HL-60/S4 treated with phorbol 12-myristate 13-acetate at 8.2 ng/mL for 4 days and 3 days (cell line): ENCODE measurements around the gene MCFD2.

Experiments
- in situ Hi-C: fragments of 300-500 bp; cut with MboI; formaldehyde crosslinking; loops from 2 replicates; pipeline ENCODE4 v1.15.0; 2022; ENCODE audit warnings: low sequenced_read_pairs

Gene MCFD2

GRCh38 chr2:46939626-46940359 is 24.2 kb upstream of the MCFD2 start:
- in situ Hi-C loops, result no loop called here

DNA sequence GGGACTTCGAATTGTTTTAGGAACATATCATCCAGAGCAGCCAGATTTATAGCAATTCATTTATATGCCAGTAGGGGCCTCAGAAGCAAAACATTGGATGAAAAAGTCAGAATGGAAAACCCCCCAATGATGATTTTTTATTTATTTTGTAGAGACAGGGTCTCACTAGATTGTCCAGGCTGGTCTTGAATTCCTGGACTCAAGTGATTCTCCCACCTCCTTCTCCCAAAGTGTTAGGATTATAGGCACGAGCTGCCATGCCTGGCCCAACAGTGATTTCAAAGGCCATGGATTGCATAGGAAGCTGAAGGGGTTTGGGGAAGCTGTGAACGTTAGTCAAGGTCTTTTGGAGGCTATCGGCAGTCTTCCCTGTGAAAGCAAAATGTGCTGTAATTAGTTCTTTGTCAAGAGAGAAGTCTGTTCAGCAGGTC is 21.9 kb upstream of the MCFD2 start:
- in situ Hi-C loops, result no loop called here

DNA sequence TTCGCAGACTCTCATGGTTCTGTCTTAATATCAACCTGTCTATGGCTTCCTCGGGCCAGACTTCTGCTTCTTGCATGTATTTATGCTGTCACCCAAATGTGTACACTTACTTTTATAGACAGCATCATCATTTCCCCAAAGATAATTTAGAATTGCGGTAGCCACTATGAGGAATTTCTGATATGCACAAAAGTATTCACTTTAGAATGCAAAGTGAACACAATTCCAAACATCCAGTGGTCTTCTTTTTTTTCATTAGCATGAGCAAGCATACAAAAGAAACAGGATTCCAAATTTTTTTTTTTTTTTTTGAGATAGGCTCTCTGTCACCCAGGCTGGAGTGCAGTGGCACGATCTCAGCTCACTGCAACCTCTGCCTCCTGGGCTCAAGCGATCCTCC is 21.0 kb upstream of the MCFD2 start:
- in situ Hi-C loops, result no loop called here

DNA sequence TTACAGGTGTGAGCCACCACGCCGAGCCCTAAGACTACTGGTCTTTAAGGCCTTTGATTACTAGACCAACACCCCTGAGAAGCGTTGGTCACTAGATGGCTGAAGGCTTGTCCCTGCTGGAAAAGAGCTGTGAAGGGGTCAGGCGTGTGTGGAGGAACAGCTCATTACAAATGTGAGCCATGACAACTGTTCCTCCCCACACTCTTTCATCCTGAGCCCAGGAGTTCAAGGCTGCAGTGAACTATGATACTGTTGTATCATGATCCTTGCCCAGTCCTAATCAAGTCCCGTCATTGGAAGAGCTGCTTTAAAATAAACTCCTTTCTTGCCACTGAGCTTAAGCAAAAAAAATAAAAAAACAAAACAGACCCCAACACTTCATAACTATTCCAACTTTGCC is 19.5 kb upstream of the MCFD2 start:
- in situ Hi-C loops, result no loop called here

DNA sequence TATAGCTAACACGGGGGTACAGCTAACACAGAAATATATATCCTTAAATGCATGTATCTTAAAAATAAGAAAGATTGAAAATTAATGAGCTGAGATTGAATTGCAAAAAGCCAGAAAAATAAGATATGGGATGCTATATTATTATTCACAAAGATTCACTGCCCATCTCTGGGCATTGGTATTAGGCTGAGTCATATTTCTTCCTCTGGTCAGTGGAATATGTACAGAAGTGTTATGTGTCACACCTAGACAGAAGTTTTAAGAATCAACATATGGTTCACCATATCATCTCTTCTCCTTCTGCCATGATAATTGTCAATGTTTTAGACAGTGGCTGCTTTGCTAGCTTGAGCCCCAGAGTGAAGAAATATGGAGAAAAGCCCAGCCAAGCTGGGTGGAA is 14.0 kb upstream of the MCFD2 start:
- in situ Hi-C loops, result no loop called here

DNA sequence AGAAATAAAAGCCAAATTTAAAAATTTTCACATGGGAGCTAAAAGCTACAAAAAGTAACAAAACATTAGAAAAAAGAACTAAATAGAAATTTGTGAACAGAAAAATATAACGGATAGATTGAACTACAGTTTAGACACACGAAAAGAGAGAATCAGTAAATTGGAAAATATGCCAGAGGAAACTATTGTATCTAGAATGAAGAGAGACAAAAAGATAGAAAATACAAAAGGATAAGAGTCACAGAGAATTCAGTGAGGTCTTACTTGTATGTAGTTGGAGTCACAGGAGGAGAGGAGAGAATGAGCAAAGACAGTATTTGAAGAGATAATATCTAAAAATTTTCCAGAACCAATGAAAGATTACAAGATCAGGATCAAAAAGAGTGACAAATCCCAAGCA is 11.3 kb upstream of the MCFD2 start:
- in situ Hi-C loops, result no loop called here

DNA sequence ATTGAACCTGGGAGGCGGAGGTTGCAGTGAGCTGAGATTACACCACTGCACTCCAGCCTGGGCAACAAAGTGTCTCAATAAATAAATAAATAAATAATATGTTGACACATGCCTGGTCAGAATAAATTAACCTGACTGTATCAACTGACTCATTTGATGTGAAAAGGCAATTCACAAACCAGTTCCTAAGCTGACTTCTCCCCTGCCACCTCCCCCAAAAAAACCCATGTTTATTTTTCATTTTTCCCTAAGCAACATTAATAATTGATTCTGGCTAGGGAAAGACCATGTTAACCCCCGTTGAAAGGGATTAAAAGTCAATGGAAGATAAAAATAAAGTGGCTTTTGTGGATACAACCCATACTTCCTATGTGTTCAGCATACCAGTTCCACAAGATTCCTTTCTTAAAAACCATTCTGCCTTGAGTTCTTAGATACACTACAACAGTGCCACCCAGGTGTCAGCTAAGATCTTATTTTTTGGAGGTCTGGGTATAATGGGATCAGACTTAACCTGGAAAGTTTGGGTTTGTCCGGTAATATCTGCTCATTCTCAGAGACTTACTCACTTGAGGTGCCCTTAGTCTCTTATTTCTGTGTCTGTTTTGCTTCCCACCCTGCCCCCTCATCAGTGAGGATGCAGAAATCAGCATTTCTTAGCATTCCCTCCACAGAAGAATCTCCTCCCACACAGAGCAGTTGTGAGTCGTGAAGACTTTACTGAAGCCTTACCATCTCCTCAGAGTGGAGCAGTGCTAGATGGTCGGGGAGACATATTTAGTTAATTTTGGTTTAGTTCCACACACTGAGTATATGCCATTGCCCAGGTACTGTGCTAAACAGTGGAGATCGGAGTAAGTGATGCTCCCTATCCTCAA is 10.1 kb upstream of the MCFD2 start:
- in situ Hi-C loops, result no loop called here

DNA sequence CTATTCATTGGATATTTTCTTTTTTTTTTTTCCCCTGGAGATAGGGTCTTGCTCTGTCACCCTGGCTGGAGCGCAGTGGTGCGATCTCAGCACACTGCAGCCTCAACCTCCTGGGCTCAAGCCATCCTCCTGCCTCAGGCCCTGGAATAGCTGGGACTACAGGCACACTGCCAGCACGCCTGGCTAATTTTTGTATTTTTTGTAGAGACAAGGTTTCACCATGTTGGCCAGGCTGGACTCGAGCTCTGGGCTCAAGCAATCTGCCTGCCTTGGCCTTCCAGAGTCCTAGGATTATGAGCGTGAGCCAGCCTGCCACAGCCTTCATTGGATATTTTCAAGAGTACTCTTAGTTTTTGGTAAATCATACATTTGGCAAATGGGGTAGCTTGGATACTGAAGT is 9.0 kb upstream of the MCFD2 start:
- in situ Hi-C loops, result no loop called here

DNA sequence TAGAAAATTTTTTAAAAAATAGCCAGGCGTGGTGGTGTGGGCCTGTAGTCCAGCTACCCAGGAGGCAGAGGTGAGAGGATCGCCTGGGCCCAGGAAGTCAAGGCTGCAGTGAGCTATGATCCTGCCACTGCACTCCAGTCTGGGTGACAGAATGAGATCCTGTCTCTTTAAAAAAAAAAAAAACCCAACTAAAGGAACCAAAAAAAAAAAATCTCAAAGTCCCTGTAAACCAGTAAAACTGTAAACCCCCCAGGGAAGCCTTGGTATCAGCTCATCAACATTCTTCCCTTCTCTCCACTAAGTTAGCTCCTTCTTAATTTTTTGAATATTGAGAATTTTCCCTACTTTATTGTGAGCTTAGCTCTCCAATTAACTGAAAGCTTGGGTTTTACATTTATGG is 8.4 kb upstream of the MCFD2 start:
- in situ Hi-C loops, result no loop called here

- in situ Hi-C loops, result no loop called here
These were observed 7.5 kb upstream of the MCFD2 start for GRCh38 chr2:46923041-46923528.

DNA sequence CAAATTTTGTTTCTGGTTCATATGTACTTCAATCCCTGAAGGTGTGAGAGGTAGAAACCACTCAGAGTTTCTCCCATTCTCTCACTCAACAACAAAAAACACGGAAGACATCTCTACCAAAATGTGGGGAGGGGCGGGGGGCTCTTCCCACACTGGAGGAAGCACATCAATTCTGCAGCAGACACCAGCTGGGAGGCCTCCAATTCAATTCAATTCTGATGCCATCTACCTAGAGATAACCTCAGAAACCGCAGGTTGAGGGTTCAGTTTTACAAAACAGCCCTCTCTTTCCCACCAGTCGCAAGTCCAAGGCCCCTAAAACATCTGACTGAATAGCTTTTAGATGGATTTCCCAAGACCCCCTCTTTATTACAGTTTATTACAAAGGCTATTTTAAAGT is 7.0 kb upstream of the MCFD2 start:
- in situ Hi-C loops, result no loop called here

DNA sequence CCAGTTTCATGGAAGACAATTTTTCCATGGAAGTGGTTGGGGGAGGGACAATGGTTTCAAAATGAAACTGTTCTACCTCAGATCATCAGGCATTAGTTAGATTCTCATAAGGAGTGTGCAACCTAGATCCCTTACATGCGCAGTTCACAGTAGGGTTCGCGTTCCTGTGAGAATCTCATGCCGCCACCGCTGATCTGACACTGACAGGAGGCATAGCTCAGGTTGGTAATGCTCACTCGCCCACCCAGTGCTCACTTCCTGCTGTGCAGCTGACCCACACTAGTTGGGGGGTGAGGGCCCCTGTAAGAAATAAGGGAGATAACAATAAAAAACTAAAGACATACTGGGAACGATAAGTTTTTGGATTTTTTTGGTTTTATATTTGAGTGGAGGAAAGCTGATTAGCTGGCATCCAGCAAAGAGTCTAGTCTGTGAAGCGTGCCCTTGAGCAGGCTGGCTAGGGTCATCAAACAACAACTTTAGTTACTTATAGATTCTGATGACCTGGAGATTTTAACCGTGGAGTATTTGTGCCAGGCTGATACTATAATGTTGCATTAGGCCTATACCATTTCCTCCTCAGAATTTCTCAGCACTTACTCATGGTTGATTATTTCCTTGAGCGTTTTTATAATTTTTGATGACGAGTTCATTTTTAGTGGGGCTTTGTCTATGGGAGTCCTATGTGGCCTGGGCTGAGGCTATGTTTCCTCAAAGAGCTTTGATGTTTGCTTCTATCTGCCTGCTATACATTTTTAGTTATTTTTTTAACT is 6.3 kb upstream of the MCFD2 start:
- in situ Hi-C loops, result no loop called here

GRCh38 chr2:46917628-46918027 is 2.0 kb upstream of the MCFD2 start:
- in situ Hi-C loops, result no loop called here

DNA sequence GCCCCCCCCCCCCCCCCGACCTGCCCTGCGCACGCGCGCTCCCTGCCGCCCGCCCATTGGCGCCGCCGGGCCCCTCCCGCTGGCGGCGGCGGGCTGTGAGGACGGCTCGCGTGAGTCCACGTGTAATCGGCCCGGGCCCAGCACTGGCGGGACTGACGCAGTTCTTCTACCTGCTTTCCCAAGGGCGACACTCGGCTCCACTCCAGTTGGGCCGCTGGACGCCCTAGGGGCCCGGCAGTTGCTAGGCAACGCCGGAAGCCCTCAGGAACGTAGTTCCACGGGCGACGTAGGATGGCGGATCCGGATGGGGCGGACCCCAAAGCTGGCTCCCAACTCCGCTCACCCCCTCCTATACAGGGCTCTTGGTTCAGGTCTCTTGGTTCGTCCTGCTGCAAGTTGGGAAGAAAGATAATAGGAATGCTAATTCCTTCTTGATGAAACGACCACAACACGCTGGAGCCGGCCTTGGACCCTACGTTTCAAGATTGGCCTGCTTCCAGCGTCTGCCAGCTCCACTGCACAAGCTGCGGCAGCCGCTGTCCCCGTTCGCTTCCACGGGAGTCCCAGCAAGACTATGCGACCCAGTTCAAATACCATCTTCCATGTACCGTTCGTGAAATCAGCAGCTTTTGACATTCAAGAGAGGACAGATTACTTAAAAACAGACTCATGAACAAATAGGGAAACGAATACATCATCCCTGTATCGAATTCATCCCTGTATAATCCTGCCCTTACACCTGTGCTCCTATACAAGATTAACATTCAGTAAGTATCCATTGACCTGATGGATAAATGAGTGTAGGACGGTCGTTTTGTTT is 415 bp upstream of the MCFD2 start:
- in situ Hi-C loops, result no loop called here

GRCh38 chr2:46914578-46915230 is 902 bp downstream of the MCFD2 start:
- in situ Hi-C loops, result no loop called here

DNA sequence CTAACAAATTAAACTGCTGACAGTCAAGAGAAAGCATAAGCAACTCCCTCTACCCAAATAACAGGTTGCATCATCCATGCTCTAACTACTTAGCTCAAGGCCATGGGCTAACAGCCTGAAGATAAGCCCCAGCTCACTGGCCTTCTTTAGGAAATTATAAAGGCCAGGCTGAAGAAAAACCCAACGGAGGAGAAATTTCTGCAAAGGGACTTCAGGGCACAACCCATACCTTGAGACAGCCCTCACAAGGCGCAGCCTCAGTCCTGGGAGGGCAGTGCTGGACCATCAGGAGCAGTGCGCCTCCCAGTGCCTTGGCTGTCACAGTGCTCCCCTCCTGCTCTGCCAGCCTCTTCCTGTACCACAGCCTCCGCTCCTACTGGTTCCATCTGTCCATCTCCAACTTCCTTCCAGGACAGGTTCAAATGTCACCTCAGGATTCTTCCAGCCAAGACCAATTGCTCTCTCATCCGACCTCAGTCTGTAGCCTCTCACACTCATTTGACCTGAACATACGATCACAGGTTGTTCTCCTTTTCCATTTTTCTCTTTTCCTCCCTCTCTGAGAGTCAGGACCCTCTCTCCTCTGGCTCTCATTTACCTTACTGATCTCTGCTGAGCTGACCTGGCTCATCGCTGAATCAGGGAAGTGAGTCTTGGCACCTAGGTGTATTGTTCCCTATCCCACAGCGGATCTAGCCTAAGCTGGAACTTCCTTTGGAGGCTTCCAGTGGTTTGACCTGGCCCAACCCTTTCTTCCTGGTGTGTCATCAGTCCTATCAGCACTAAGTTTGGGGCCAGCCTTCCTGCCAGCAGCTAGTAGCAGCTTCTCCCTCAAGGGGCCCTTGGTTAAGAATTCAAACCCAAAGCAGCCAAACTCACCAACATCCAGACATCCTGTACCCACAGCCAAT is 1.9 kb downstream of the MCFD2 start:
- in situ Hi-C loops, result no loop called here

- in situ Hi-C loops, result no loop called here
These were observed 5.7 kb downstream of the MCFD2 start for GRCh38 chr2:46909771-46910419.

GRCh38 chr2:46909150-46909549 is 6.5 kb downstream of the MCFD2 start:
- in situ Hi-C loops, result no loop called here
